ENCODE data around the gene F11.
"Not testable (repeated sequence)": the region's sequence is repeated elsewhere in the genome, so short reads cannot be mapped to it uniquely, and the experiment has no call there.

Gene F11

DNA sequence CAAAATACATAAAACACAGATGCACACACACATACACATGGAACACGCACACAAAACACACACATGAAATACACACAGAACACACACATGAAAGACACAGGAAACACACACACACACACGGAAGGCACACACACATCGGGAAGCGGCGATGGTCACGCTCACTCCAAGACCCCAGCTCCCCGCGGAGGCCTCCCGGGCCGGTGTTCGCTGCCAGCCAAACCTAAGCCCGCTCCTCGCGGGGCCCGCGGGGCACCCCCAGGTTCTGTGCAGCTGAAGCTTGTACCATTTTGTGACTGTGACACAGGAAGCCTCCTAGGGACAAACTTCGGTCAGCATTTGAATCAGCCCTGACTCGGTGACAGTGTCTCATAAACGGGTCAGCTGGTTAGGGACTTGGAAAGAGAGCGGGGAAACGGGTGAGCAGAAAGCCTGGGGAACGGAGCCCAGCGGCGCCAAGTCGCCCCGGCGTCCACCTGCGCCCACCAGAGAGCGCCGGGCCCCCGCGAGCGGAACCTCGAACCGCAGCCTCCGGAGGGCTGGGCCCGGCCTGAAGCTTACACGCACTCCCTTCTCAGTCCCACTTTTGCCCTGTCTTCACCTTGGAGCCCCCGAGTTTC, 32.1 kb downstream of the F11 start:
- DNase-seq (ENCODE audit: low spot score) = no peak

DNA sequence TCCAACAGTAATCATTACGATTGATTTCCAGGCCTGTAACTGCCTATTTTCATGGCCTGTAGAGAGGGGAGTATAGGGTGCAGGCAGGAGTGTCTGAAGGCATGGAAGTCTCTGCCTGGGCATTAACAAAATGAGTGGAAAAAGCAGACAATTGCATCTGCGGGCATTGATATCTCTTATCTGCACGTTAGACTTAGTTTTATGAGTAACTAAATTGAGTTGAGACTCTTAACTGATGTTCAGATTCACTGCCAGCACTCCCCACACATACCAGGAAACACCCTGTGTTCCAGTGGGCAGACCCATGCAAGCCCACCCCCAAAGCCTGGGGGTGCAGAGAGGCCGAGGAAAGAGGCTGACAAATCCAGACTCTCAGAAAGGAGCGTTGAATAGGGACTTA, 33.3 kb downstream of the F11 start:
- DNase-seq (ENCODE audit: low spot score) = no peak

DNA sequence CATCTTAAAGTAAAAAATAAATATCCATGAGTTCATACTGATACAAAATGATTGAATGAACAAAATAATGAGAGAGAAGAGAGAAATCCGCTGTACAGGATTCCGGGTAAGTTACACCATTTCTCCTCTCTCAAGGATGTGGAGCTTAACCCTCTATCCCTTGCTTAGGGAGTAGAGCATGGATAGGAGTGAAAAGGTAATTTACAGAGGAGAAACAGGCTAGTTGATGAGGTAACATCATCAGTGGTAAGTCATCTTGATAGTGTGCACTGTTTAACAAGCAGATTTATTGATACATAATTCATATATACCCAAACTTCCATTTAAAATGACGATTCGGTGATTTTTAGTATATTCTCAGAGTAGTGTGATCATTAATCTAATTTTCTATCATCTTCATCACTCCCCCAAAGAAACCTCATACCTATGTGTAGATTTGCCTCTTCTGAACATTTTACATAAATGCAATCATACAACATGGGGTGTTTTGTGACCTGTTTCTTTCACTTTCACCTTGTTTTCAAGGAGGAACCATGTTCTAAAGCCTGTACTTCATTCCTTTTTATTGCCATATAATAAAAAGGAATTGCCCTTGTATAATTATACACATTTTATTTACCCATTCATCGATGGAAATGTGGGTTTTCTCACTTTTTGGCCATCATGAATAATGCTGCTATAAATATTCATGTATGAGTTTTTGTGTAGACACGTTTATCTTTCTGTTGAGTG, 34.8 kb downstream of the F11 start:
- DNase-seq (ENCODE audit: low spot score) = no peak

DNA sequence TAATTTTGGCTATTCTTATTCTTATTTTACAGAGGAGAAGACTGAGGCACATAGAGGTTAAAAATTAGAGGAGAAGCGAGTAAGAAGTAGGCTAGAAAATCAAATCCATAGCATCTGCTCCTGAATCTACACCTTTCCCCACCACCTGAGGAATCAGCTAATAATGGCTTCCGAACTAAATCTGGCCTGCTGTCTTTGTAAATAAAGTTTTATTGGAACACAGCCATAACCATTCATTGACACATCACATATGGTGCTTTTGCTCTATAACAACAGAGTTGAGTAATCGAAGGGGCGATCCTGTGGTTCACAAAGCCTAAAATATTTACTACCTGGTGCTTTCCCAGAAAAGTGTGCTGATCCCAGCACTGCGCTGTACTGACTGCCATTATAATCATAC, 38.2 kb downstream of the F11 start:
- DNase-seq (ENCODE audit: low spot score) = no peak

DNA sequence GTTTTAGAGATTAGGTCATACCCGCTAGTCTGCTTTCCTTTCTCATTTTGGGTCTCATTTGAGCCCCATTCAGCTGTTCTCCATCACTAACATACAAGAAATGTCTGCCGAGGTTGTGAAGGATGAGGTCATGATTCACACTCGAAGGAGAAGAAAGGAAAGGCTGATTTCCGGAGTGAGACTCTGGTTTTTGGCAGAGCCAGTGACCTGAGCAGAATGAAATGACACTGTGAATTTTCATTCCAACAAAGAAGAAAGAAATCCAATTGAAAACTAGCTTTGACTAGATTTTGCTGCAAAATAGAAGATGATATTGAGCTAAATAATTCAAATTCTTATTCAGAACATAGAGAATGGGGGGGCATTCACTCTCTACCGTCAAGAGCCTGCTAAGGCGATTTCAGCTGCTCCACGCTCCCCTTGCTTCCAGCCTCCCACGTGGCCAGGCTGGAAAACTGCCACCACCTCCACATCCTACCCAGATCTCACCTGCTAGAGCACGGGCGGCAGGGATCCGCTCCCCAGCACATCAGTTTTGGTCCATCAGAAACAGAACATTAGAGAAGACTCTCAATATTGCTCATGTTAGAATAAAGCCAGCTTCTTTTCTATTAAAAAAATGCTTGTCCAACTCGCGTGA, 39.0 kb downstream of the F11 start:
- no peak for DNase-seq (ENCODE audit: low spot score)

DNA sequence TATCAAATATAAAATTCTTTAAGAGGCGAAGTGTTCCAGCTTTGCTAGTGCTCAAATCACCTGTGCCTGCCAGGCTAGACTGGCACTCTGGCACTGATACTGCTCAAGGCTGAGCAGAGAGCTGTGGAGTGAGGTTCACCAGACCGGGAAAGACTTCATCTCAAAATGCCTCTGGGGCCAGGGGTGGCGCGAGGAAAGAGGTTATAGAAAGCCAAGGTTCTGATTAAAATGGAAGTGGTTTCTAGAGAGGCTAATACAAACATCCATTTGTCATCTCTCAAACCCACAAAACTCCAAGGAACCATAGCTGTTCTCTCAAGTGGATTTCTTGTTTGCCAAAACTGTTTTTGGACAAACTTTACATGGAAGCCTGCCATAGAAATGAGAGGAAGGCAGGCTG, 41.5 kb downstream of the F11 start:
- no peak for DNase-seq (ENCODE audit: low spot score)

DNA sequence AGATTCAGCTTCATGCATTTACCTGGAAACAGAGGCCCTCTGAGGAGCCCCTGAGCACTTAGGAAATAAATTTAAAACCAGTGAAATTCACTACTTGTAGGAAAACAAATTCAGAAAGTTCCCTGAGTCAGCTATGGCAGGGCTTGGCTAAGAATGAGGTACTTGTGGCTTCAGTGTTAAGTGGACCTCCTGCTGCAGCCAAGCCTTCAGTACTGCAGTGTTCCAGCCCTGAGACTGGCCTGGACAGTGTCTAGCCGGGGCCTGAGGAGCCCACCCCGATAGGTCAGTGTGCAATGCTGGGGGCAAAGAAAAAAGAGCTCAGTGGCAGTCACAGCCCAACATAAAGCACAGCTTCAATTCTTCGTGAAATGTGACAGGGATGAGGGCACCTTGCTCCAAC, 41.9 kb downstream of the F11 start:
- DNase-seq (ENCODE audit: low spot score) = no peak

DNA sequence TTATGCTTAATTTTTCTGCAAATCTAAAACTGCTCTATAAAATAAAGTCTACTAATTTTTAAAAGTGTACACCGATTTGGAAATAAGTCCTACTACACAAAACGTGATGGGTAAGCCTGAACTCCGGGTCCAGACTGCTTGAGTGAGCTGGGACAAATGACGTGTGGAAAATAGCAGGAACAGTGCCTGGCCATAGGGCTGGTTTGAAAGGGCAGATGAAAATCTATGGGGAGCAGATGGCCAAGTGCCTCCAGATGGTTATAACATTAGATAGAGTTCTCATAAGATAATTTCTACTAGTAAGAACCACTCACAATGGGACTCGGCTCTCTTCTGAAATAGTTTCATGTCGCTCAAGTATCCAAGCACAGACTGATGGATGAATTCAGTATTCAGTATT, 52.5 kb downstream of the F11 start:
- no peak for DNase-seq (ENCODE audit: low spot score)

DNA sequence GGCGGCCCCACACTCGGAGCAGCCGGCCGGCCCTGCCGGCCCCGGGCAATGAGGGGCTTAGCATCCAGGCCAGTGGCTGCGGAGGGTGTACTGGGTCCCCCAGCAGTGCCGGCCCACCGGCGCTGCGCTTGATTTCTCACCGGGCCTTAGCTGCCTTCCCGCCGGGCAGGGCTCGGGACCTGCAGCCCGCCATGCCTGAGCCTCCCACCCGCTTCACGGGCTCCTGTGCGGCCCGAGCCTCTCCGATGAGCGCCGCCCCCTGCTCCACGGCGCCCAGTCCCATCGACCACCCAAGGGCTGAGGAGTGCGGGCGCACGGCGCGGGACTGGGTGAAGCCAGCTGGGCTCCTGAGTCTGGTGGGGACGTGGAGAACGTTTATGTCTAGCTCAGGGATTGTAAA, 58.7 kb downstream of the F11 start:
- not testable (repeated sequence) for DNase-seq (ENCODE audit: low spot score)

DNA sequence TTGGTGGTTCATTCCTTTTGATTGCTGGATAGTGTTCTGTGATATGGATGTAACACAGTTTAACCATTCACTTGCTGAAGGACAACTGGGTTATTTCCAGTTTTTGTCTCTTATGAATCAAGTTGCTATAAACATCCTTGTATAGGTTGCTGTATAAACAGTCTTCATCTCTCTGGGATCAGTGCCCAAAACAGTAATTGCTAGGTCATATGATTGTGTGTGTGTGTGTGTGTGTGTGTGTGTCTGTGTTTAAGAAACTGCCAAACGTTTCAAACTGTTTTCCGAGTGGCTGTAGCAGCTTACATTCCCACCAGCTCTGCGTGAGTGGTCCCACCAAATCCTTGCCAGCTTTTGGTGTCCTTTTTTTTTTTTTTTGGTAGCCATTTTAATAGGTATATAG, 60.4 kb downstream of the F11 start:
- DNase-seq (ENCODE audit: low spot score) = no peak

DNA sequence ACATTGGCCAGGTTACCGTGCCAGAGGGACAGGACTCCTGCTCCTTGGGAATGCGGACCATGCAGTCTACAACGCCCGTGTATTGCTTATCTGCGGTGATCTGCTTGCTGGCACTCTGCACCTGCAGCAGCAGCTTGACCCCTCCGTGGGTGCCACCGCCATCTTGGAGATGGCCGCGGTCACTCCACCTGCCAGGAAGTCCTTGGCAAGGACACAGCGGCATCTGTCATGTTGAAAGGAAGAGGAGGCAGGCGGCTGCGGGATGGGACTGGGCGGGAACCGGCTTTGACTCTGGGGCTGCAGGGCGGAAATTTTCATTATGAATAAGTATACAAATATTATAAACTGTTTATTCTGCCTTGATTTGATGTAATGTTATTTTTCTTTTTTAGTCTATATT, 63.4 kb downstream of the F11 start:
- DNase-seq (ENCODE audit: low spot score) = no peak

DNA sequence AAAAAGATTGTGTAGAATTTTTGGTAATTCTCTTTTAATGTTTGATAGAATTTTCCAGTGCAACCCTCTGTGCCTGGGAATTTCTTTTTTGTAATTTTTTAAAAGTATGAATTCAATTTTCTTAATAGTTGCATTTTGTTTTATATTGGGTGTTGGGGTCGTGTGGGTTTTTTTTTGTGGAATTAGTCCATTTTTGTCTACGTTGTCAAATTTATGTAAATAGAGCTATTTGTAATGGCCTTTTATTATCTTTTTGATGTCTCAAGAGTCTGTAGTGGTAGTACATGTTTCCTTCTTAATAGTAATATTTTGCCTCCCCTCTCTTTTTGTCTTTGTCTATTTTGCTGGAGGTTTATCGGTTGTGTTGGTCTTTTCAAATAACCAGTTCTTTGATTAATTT, 64.4 kb downstream of the F11 start:
- DNase-seq (ENCODE audit: low spot score) = no peak

DNA sequence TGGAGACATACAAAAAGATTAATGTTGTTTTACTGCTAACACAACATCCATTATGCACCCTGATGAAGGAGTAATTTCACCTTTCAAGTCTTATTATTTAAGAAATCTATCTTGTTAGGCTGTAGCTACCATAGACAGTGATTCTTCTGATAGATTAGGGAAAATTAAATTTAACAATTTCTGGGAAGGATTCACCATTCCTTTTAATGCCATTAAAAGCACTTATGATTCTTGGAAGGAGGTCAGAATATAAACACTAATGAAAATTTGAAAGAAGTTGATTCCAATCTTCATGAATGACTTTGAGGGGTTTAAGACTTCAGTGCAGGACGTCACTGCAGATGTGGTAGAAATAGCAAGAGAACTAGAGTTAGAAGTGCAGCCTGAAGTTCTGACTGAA, 69.8 kb downstream of the F11 start:
- no peak for DNase-seq (ENCODE audit: low spot score)
